Activated CD8-positive, alpha-beta T cell treated with anti-CD3 and anti-CD28 coated beads, Interleukin-2, amount 10 ng/mL, durations not matched to agents 7 days and 5 days (primary cell): ENCODE results near the gene ZNF253. TPM values are rescaled to one million over a fixed set of nuclear protein-coding genes. Genes with fewer than 3 reads are reported as not detected.
A peak's percentile ranks its signal among the peaks of the same experiment; 100 is the strongest.
"Not testable (repeated sequence)": the region's sequence is repeated elsewhere in the genome, so short reads cannot be mapped to it uniquely, and the experiment has no call there.

Experiments used
- ATAC-seq: fragments of 150-1000 bp; cut with Tn5 transposase; one replicate; pipeline ENCODE4 v1.10.0; 2021; ENCODE audit warnings: moderate library complexity
- CTCF ChIA-PET: fragments of 350-600 bp; sonication (Branson Sonifier 250); formaldehyde crosslinking; loops from one replicate; lab custom pipeline; 2021; ENCODE audit warnings: antibody characterized with exemption; lab: Charles Lee
- POLR2A ChIA-PET: fragments of 350-600 bp; sonication (Branson Sonifier 250); formaldehyde crosslinking; loops from one replicate; lab custom pipeline; 2021; ENCODE audit warnings: antibody characterized with exemption; lab: Charles Lee
- DNase-seq: peaks from one replicate; pipeline ENCODE4 v3.0.0-alpha.2; 2020
- H3K27ac Mint-ChIP-seq: one replicate; pipeline ENCODE4 v1.8.0; 2021; ENCODE audit warnings: mild to moderate bottlenecking, mixed read lengths
- H3K27me3 Mint-ChIP-seq: one replicate; pipeline ENCODE4 v1.8.0; 2021; ENCODE audit warnings: low read depth, mixed read lengths
- H3K36me3 Mint-ChIP-seq: one replicate; pipeline ENCODE4 v1.8.0; 2021; ENCODE audit warnings: low read depth, mixed read lengths
- H3K4me1 Mint-ChIP-seq: one replicate; pipeline ENCODE4 v1.8.0; 2021; ENCODE audit warnings: low read depth, mixed read lengths
- H3K4me3 Mint-ChIP-seq: one replicate; pipeline ENCODE4 v1.8.0; 2021; ENCODE audit warnings: mild to moderate bottlenecking, mixed read lengths
- H3K9me3 Mint-ChIP-seq: one replicate; pipeline ENCODE4 v1.8.0; 2022; ENCODE audit warnings: mixed read lengths; ENCODE audit not compliant: insufficient read depth
- total RNA-seq, 2 experiments: library from RNA; stranded (reverse); gene quantifications; one replicate each; pipeline ENCODE4 v1.2.3, GENCODE V29; 2021

Gene ZNF253
- total RNA-seq, 2 experiments from 2014 or later = 15.7 to 17.5 TPM

- Mint-ChIP-seq H3K36me3 (peaks cover 9% of the 10 kb centered on the region), H3K4me3 (no peak overlapping the region), H3K27ac (no peak overlapping the region), H3K9me3 (peaks cover 42% of the 10 kb centered on the region), H3K27me3 (no peaks in the 10 kb centered on the region), H3K4me1 (no peaks in the 10 kb centered on the region)
- CTCF ChIA-PET = no interaction called here
- POLR2A ChIA-PET = no interaction called here
- ATAC-seq (no peak), DNase-seq (no peak)
Measured at GRCh38 chr19:19849056-19849455, 16.6 kb upstream of the ZNF253 start.

GRCh38 chr19:19851740-19852139, 13.9 kb upstream of the ZNF253 start:
- H3K27me3 Mint-ChIP-seq, DNase-seq, POLR2A ChIA-PET, CTCF ChIA-PET, H3K4me1 Mint-ChIP-seq, H3K4me3 Mint-ChIP-seq, ATAC-seq, H3K27ac Mint-ChIP-seq: not testable (repeated sequence)
- Mint-ChIP-seq H3K36me3 (peaks cover 18% of the 10 kb centered on the region), H3K9me3 (peaks cover 50% of the 10 kb centered on the region)

- Mint-ChIP-seq H3K27ac (no peak overlapping the region), H3K4me1 (peaks cover 13% of the 10 kb centered on the region), H3K27me3 (no peaks in the 10 kb centered on the region), H3K9me3 (peaks cover 60% of the 10 kb centered on the region), H3K4me3 (no peak overlapping the region), H3K36me3 (peaks cover 50% of the 10 kb centered on the region)
- ATAC-seq (no peak), DNase-seq (no peak)
- POLR2A ChIA-PET = no interaction called here
- CTCF ChIA-PET = interaction anchor here (1.6 kb wide), 1 partner anchor 12 kb away, joined by 4 read pairs; no protein-coding TSS in a partner anchor
Measured at GRCh38 chr19:19858751-19859150, 6.9 kb upstream of the ZNF253 start.

- H3K4me1 Mint-ChIP-seq = peaks cover 15% of the 10 kb centered on the region
- peak overlapping the region; percentile 68 for H3K27ac Mint-ChIP-seq
- peaks cover 44% of the 10 kb centered on the region for H3K36me3 Mint-ChIP-seq
- no peaks in the 10 kb centered on the region for H3K27me3 Mint-ChIP-seq
- POLR2A ChIA-PET = interaction anchor here (1.0 to 2.7 kb wide), 5 partner anchors 11 to 705 kb away, joined by 3 to 16 read pairs (median 8); partner anchors contain the start of genes ZNF506, ZNF737 and ZNF93
- DNase-seq (peak; percentile 64), ATAC-seq (peak; percentile 21)
- H3K4me3 Mint-ChIP-seq = peak overlapping the region; percentile 68
- peaks cover 47% of the 10 kb centered on the region for H3K9me3 Mint-ChIP-seq
- CTCF ChIA-PET = interaction anchor here (1.1 to 1.5 kb wide), 4 partner anchors 8 to 40 kb away, joined by 3 to 6 read pairs (median 3); partner anchors contain the start of gene ZNF506
Measured at GRCh38 chr19:19860756-19861390, 4.8 kb upstream of the ZNF253 start.

- CTCF ChIA-PET = interaction anchor here (0.6 to 2.1 kb wide), 3 partner anchors 45 to 341 kb away, joined by 3 to 8 read pairs (median 5); partner anchors contain the start of gene ZNF506
- peak; percentile 70 for DNase-seq
- Mint-ChIP-seq H3K36me3 (peaks cover 49% of the 10 kb centered on the region), H3K9me3 (peaks cover 35% of the 10 kb centered on the region), H3K4me3 (peak overlapping the region; percentile 100), H3K27me3 (no peaks in the 10 kb centered on the region), H3K27ac (peak overlapping the region; percentile 100), H3K4me1 (peaks cover 35% of the 10 kb centered on the region)
- peak; percentile 15 for ATAC-seq
- POLR2A ChIA-PET = interaction anchor here (0.7 to 5.2 kb wide), 16 partner anchors 9 to 1429 kb away, joined by 3 to 85 read pairs (median 8); partner anchors contain the start of genes ATP13A1, NDUFA13, TSSK6 and ZNF101
Measured at GRCh38 chr19:19866611-19867248, 1.0 kb downstream of the ZNF253 start.

- peaks cover 33% of the 10 kb centered on the region for H3K9me3 Mint-ChIP-seq
- peaks cover 45% of the 10 kb centered on the region for H3K4me1 Mint-ChIP-seq
- H3K4me3 Mint-ChIP-seq, H3K27ac Mint-ChIP-seq, ATAC-seq, DNase-seq, H3K27me3 Mint-ChIP-seq: not testable (repeated sequence)
- CTCF ChIA-PET = interaction anchor here (1.0 kb wide), 1 partner anchor 9 kb away, joined by 6 read pairs; no protein-coding TSS in a partner anchor
- H3K36me3 Mint-ChIP-seq = peaks cover 73% of the 10 kb centered on the region
- POLR2A ChIA-PET = interaction anchor here (3.0 kb wide), 1 partner anchor 49 kb away, joined by 14 read pairs; the partner anchor contains the start of gene ZNF506
Measured at GRCh38 chr19:19870086-19870485, 4.4 kb downstream of the ZNF253 start.

- Mint-ChIP-seq H3K9me3 (peaks cover 44% of the 10 kb centered on the region), H3K4me1 (peaks cover 38% of the 10 kb centered on the region), H3K27ac (no peak overlapping the region), H3K4me3 (no peak overlapping the region), H3K36me3 (peaks cover 77% of the 10 kb centered on the region), H3K27me3 (no peaks in the 10 kb centered on the region)
- CTCF ChIA-PET = no interaction called here
- ATAC-seq (no peak), DNase-seq (no peak)
- POLR2A ChIA-PET = interaction anchor here (0.7 to 3.0 kb wide), 3 partner anchors 11 to 143 kb away, joined by 3 to 14 read pairs (median 8); partner anchors contain the start of gene ZNF506
Measured at GRCh38 chr19:19871932-19872331, 6.2 kb downstream of the ZNF253 start.

GRCh38 chr19:19873381-19873780, 7.7 kb downstream of the ZNF253 start:
- H3K36me3 Mint-ChIP-seq = peaks cover 73% of the 10 kb centered on the region
- no peaks in the 10 kb centered on the region for H3K27me3 Mint-ChIP-seq
- ATAC-seq (no peak), DNase-seq (no peak)
- POLR2A ChIA-PET = no interaction called here
- peaks cover 46% of the 10 kb centered on the region for H3K9me3 Mint-ChIP-seq
- H3K4me1 Mint-ChIP-seq = peaks cover 27% of the 10 kb centered on the region
- CTCF ChIA-PET = no interaction called here
- no peak overlapping the region for H3K27ac Mint-ChIP-seq
- no peak overlapping the region for H3K4me3 Mint-ChIP-seq

- ATAC-seq = no peak
- H3K27me3 Mint-ChIP-seq = no peaks in the 10 kb centered on the region
- peaks cover 8% of the 10 kb centered on the region for H3K4me1 Mint-ChIP-seq
- no peak for DNase-seq
- H3K36me3 Mint-ChIP-seq = peaks cover 75% of the 10 kb centered on the region
- no peak overlapping the region for H3K27ac Mint-ChIP-seq
- H3K9me3 Mint-ChIP-seq = peaks cover 49% of the 10 kb centered on the region
- no peak overlapping the region for H3K4me3 Mint-ChIP-seq
- CTCF ChIA-PET = interaction anchor here (1.2 kb wide), 1 partner anchor 17 kb away, joined by 3 read pairs; no protein-coding TSS in a partner anchor
- POLR2A ChIA-PET = interaction anchor here (0.7 kb wide), 1 partner anchor 54 kb away, joined by 4 read pairs; no protein-coding TSS in a partner anchor
Measured at GRCh38 chr19:19877724-19878123, 12.0 kb downstream of the ZNF253 start.

GRCh38 chr19:19884583-19884982, 18.9 kb downstream of the ZNF253 start:
- no peaks in the 10 kb centered on the region for H3K4me1 Mint-ChIP-seq
- POLR2A ChIA-PET = no interaction called here

GRCh38 chr19:19892055-19892941, 26.6 kb downstream of the ZNF253 start:
- peaks cover 50% of the 10 kb centered on the region for H3K9me3 Mint-ChIP-seq
- H3K27me3 Mint-ChIP-seq, DNase-seq, CTCF ChIA-PET, H3K4me3 Mint-ChIP-seq, H3K4me1 Mint-ChIP-seq, ATAC-seq, H3K27ac Mint-ChIP-seq, POLR2A ChIA-PET: not testable (repeated sequence)
- H3K36me3 Mint-ChIP-seq = peaks cover 67% of the 10 kb centered on the region

More at GRCh38 chr19:19884583-19884982, 18.9 kb downstream of the ZNF253 start:
- Mint-ChIP-seq H3K27me3 (no peaks in the 10 kb centered on the region), H3K27ac (no peak overlapping the region), H3K9me3 (peaks cover 50% of the 10 kb centered on the region), H3K4me3 (no peak overlapping the region), H3K36me3 (peaks cover 78% of the 10 kb centered on the region)
- DNase-seq (no peak), ATAC-seq (no peak)
- CTCF ChIA-PET = no interaction called here
